Stimulated activated CD4-positive, alpha-beta T cell treated with anti-CD3 and anti-CD28 coated beads, Interleukin-12 subunit alpha, Interleukin-12 subunit beta, amount 100 ng/mL, for 24 hours (primary cell): ENCODE results near the gene CCDC141.
A peak's percentile ranks its signal among the peaks of the same experiment; 100 is the strongest.

ENCODE experiments used
- DNase-seq, 2 experiments: peaks; one replicate each; pipeline ENCODE4 v3.0.0-alpha.2; 2020; ENCODE audit warnings: low read depth in 2 of 2

CCDC141 gene

GRCh38 chr2:178911039-178911438 is 138.9 kb downstream of the CCDC141 start:
- no peak for DNase-seq

GRCh38 chr2:178910005-178910404 is 139.9 kb downstream of the CCDC141 start:
- no peak for DNase-seq

GRCh38 chr2:178909507-178909906 is 140.4 kb downstream of the CCDC141 start:
- no peak for DNase-seq

- no peak for DNase-seq
Measured at GRCh38 chr2:178908810-178909209, 141.1 kb downstream of the CCDC141 start.

- no peak for DNase-seq
Measured at GRCh38 chr2:178905261-178905660, 144.7 kb downstream of the CCDC141 start.

- DNase-seq: no peak
Measured at GRCh38 chr2:178899656-178900055, 150.3 kb downstream of the CCDC141 start.

- no peak for DNase-seq
Measured at GRCh38 chr2:178895872-178896271, 154.1 kb downstream of the CCDC141 start.

- DNase-seq: no peak
Measured at GRCh38 chr2:178895171-178895570, 154.8 kb downstream of the CCDC141 start.

- no peak for DNase-seq
Measured at GRCh38 chr2:178892751-178893625, 156.9 kb downstream of the CCDC141 start.

- DNase-seq: no peak
Measured at GRCh38 chr2:178891959-178892485, 157.9 kb downstream of the CCDC141 start.

GRCh38 chr2:178891265-178891958 is 158.5 kb downstream of the CCDC141 start:
- DNase-seq: peak; percentile 12 to 53

GRCh38 chr2:178886006-178886405 is 163.9 kb downstream of the CCDC141 start:
- no peak for DNase-seq

GRCh38 chr2:178884440-178884839 is 165.5 kb downstream of the CCDC141 start:
- DNase-seq: no peak

- DNase-seq: no peak
Measured at GRCh38 chr2:178882666-178883440, 167.1 kb downstream of the CCDC141 start.

- DNase-seq: no peak
Measured at GRCh38 chr2:178881075-178881474, 168.9 kb downstream of the CCDC141 start.

- DNase-seq: no peak
Measured at GRCh38 chr2:178880257-178880656, 169.7 kb downstream of the CCDC141 start.

- no peak for DNase-seq
Measured at GRCh38 chr2:178877874-178878273, 172.1 kb downstream of the CCDC141 start.

- DNase-seq: no peak
Measured at GRCh38 chr2:178874529-178875240, 175.3 kb downstream of the CCDC141 start.

- no peak for DNase-seq
Measured at GRCh38 chr2:178873912-178874311, 176.0 kb downstream of the CCDC141 start.

GRCh38 chr2:178871536-178871935 is 178.4 kb downstream of the CCDC141 start:
- no peak for DNase-seq

GRCh38 chr2:178870703-178871102 is 179.2 kb downstream of the CCDC141 start:
- DNase-seq: no peak
